Measurements from ENCODE around the gene TRUB1. TPM values are rescaled to one million over a fixed set of nuclear protein-coding genes. Genes with fewer than 3 reads are reported as not detected.
"Not testable (repeated sequence)": the region's sequence is repeated elsewhere in the genome, so short reads cannot be mapped to it uniquely, and the experiment has no call there.

The TRUB1 gene
- total RNA-seq, result 12.0 TPM
- long read RNA-seq, transcript TRUB1-201 (8 exons, 3,408 nt), result major isoform, 27 of 34 reads
- long read RNA-seq, partial matches to known transcripts, result 6 of 34 reads
- long read RNA-seq, other reads (novel, unspliced or antisense), result 0 of 34 reads

GRCh38 chr10:114937962-114938855, at the start of gene TRUB1:
Gene TRUB1, plus strand, starts transcription at chr10:114938195. Its CDS starts 59 bp downstream, at chr10:114938254.
- peak; percentile 95 for DNase-seq
- intact Hi-C loops (cut with DNase I), result no loop called here
- peak; percentile 99 for ATAC-seq (ENCODE audit: poor library complexity)

- intact Hi-C loops (cut with DNase I), result no loop called here
- DNase-seq (no peak), ATAC-seq (ENCODE audit: poor library complexity) (no peak)
Measured at GRCh38 chr10:114893251-114893650, 44.7 kb upstream of the TRUB1 start.

GRCh38 chr10:114894911-114895310, 43.1 kb upstream of the TRUB1 start:
- no peak for DNase-seq
- intact Hi-C loops (cut with DNase I), result no loop called here
- no peak for ATAC-seq (ENCODE audit: poor library complexity)

GRCh38 chr10:114897011-114897410, 41.0 kb upstream of the TRUB1 start:
- DNase-seq, result not testable (repeated sequence)

GRCh38 chr10:114897593-114897992, 40.4 kb upstream of the TRUB1 start:
- ATAC-seq (ENCODE audit: poor library complexity), result no peak
- DNase-seq, result no peak
- intact Hi-C loops (cut with DNase I), result no loop called here

More at GRCh38 chr10:114897011-114897410, 41.0 kb upstream of the TRUB1 start:
- intact Hi-C loops (cut with DNase I); ATAC-seq (ENCODE audit: poor library complexity): not testable (repeated sequence)

- intact Hi-C loops (cut with DNase I), result no loop called here
Measured at GRCh38 chr10:114899982-114900381, 38.0 kb upstream of the TRUB1 start.

GRCh38 chr10:114900658-114901057, 37.3 kb upstream of the TRUB1 start:
- intact Hi-C loops (cut with DNase I), result no loop called here
- DNase-seq (no peak), ATAC-seq (ENCODE audit: poor library complexity) (no peak)

More at GRCh38 chr10:114899982-114900381, 38.0 kb upstream of the TRUB1 start:
- no peak for DNase-seq
- no peak for ATAC-seq (ENCODE audit: poor library complexity)

GRCh38 chr10:114902151-114902550, 35.8 kb upstream of the TRUB1 start:
- intact Hi-C loops (cut with DNase I), result no loop called here
- ATAC-seq (ENCODE audit: poor library complexity) (no peak), DNase-seq (no peak)

GRCh38 chr10:114905450-114905849, 32.5 kb upstream of the TRUB1 start:
- ATAC-seq (ENCODE audit: poor library complexity) (no peak), DNase-seq (no peak)
- intact Hi-C loops (cut with DNase I), result no loop called here

- ATAC-seq (ENCODE audit: poor library complexity) (no peak), DNase-seq (no peak)
- intact Hi-C loops (cut with DNase I), result no loop called here
Measured at GRCh38 chr10:114906981-114907380, 31.0 kb upstream of the TRUB1 start.

- DNase-seq (no peak), ATAC-seq (ENCODE audit: poor library complexity) (no peak)
- intact Hi-C loops (cut with DNase I), result no loop called here
Measured at GRCh38 chr10:114908896-114909295, 29.1 kb upstream of the TRUB1 start.

GRCh38 chr10:114911052-114911711, 26.8 kb upstream of the TRUB1 start:
- intact Hi-C loops (cut with DNase I), result no loop called here
- DNase-seq, result no peak
- no peak for ATAC-seq (ENCODE audit: poor library complexity)

GRCh38 chr10:114911801-114912469, 26.1 kb upstream of the TRUB1 start:
- ATAC-seq (ENCODE audit: poor library complexity), result no peak
- intact Hi-C loops (cut with DNase I), result no loop called here

GRCh38 chr10:114912470-114912859, 25.5 kb upstream of the TRUB1 start:
- DNase-seq (no peak), ATAC-seq (ENCODE audit: poor library complexity) (no peak)
- intact Hi-C loops (cut with DNase I), result no loop called here

More at GRCh38 chr10:114911801-114912469, 26.1 kb upstream of the TRUB1 start:
- no peak for DNase-seq

- ATAC-seq (ENCODE audit: poor library complexity), result no peak
- DNase-seq, result no peak
- intact Hi-C loops (cut with DNase I), result no loop called here
Measured at GRCh38 chr10:114914560-114914959, 23.4 kb upstream of the TRUB1 start.

- ATAC-seq (ENCODE audit: poor library complexity), result no peak
- intact Hi-C loops (cut with DNase I), result no loop called here
- DNase-seq, result no peak
Measured at GRCh38 chr10:114915294-114915693, 22.7 kb upstream of the TRUB1 start.

- intact Hi-C loops (cut with DNase I), result no loop called here
- ATAC-seq (ENCODE audit: poor library complexity), result no peak
- no peak for DNase-seq
Measured at GRCh38 chr10:114916653-114917052, 21.3 kb upstream of the TRUB1 start.

- no peak for DNase-seq
- no peak for ATAC-seq (ENCODE audit: poor library complexity)
- intact Hi-C loops (cut with DNase I), result no loop called here
Measured at GRCh38 chr10:114917459-114917858, 20.5 kb upstream of the TRUB1 start.

All from Right ventricle myocardium superior (tissue), 1 donor.